HepG2 (cell line): Measurements from ENCODE around the gene MFSD6. TPM values are rescaled to one million over a fixed set of nuclear protein-coding genes. Genes with fewer than 3 reads are reported as not detected.

Source experiments
- ATF7-NPFF ChIP-seq: sonication (generic); formaldehyde crosslinking; IDR thresholded peaks from 2 replicates; pipeline ENCODE4 v1.8.1; 2023; ENCODE audit warnings: mild to moderate bottlenecking, low read depth, missing genetic modification reagents, moderate library complexity
- BATF2 ChIP-seq: sonication (generic); formaldehyde crosslinking; IDR thresholded peaks from 2 replicates; pipeline ENCODE4 v1.8.0; 2022; ENCODE audit warnings: mild to moderate bottlenecking, missing genetic modification reagents, moderate library complexity
- BORCS8-MEF2B ChIP-seq: sonication (generic); formaldehyde crosslinking; IDR thresholded peaks from 2 replicates; pipeline ENCODE4 v1.8.0; 2022; ENCODE audit warnings: mild to moderate bottlenecking, missing genetic modification reagents
- FIP1L1 ChIP-seq: fragments of 200-400 bp; formaldehyde crosslinking; IDR thresholded peaks from 2 replicates; pipeline ENCODE4 v1.6.1; 2018; ENCODE audit warnings: low read depth, mild to moderate bottlenecking, low read length, moderate library complexity, borderline replicate concordance; ENCODE audit not compliant: insufficient read depth
- HMG20A ChIP-seq: IDR thresholded peaks from 2 replicates; pipeline ENCODE4 v1.6.1; 2016; ENCODE audit warnings: borderline replicate concordance
- ISX ChIP-seq: sonication (generic); formaldehyde crosslinking; conservative IDR thresholded peaks from 2 replicates; pipeline ENCODE4 v1.5.0; 2020; ENCODE audit warnings: missing genetic modification reagents
- NAIF1 ChIP-seq: sonication (generic); formaldehyde crosslinking; IDR thresholded peaks from 2 replicates; pipeline ENCODE4 v1.5.0; 2020; ENCODE audit warnings: mild to moderate bottlenecking, missing genetic modification reagents, borderline replicate concordance
- NFE2L2 ChIP-seq: fragments of 150-350 bp; IDR thresholded peaks from 2 replicates; pipeline ENCODE4 v1.6.1; 2014; ENCODE audit warnings: low read length
- NR2F1 ChIP-seq, 2 experiments: fragments of 450-650 bp in 1 of 2; formaldehyde crosslinking in 1 of 2; IDR thresholded peaks; 2 replicates each; pipeline versions ENCODE4 v1.5.0 to v1.6.1; 2016 to 2020; ENCODE audit warnings: mild to moderate bottlenecking in 1 of 2, missing compliant biosample characterization in 1 of 2, missing genetic modification reagents in 1 of 2, moderate library complexity in 1 of 2
- RNF219 ChIP-seq: sonication (generic); formaldehyde crosslinking; IDR thresholded peaks from 2 replicates; pipeline ENCODE4 v1.5.0; 2020; ENCODE audit warnings: mild to moderate bottlenecking, missing genetic modification reagents
- SAP130 ChIP-seq: IDR thresholded peaks from 2 replicates; pipeline ENCODE4 v1.6.1; 2016; ENCODE audit warnings: low read depth
- SP4 ChIP-seq: sonication (generic); formaldehyde crosslinking; IDR thresholded peaks from 2 replicates; pipeline ENCODE4 v1.8.1; 2023; ENCODE audit warnings: mild to moderate bottlenecking, missing genetic modification reagents
- TBL1XR1 ChIP-seq: fragments of 150-350 bp; IDR thresholded peaks from 2 replicates; pipeline ENCODE4 v1.6.1; 2014; ENCODE audit warnings: borderline replicate concordance, low read length; ENCODE audit not compliant: partially characterized antibody
- TOE1 ChIP-seq: sonication (generic); formaldehyde crosslinking; IDR thresholded peaks from 2 replicates; pipeline ENCODE4 v1.4.0; 2020; ENCODE audit warnings: mild to moderate bottlenecking, missing genetic modification reagents
- U2AF1 ChIP-seq: fragments of 200-400 bp; formaldehyde crosslinking; optimal IDR thresholded peaks from 2 replicates; pipeline ENCODE3; 2017; ENCODE audit warnings: mild to moderate bottlenecking, low read depth, low read length
- ZEB1 ChIP-seq: IDR thresholded peaks from 2 replicates; pipeline ENCODE4 v1.6.1; 2012; ENCODE audit warnings: mild to moderate bottlenecking, low read depth, inconsistent platforms; ENCODE audit not compliant: insufficient replicate concordance
- ZFP82 ChIP-seq: sonication (generic); formaldehyde crosslinking; IDR thresholded peaks from 2 replicates; pipeline ENCODE4 v1.5.1; 2020; ENCODE audit warnings: mild to moderate bottlenecking, missing genetic modification reagents, borderline replicate concordance
- ZNF230 ChIP-seq: sonication (generic); formaldehyde crosslinking; IDR thresholded peaks from 2 replicates; pipeline ENCODE4 v1.4.0; 2020; ENCODE audit warnings: mild to moderate bottlenecking, missing genetic modification reagents
- ZNF251 ChIP-seq: sonication (generic); formaldehyde crosslinking; IDR thresholded peaks from 2 replicates; pipeline ENCODE4 v1.9.0; 2021; ENCODE audit warnings: mild to moderate bottlenecking, missing genetic modification reagents
- ZNF367 ChIP-seq: sonication (generic); formaldehyde crosslinking; IDR thresholded peaks from 2 replicates; pipeline ENCODE4 v1.4.0; 2020; ENCODE audit warnings: missing genetic modification reagents, borderline replicate concordance
- ZNF510 ChIP-seq: sonication (generic); formaldehyde crosslinking; IDR thresholded peaks from 2 replicates; pipeline ENCODE4 v1.4.0; 2020; ENCODE audit warnings: low read depth, mild to moderate bottlenecking, missing genetic modification reagents
- ZNF652 ChIP-seq: IDR thresholded peaks from 2 replicates; pipeline ENCODE4 v1.6.1; 2016; ENCODE audit warnings: low read depth, borderline replicate concordance
- ZNF776 ChIP-seq: sonication (generic); formaldehyde crosslinking; IDR thresholded peaks from 2 replicates; pipeline ENCODE4 v1.4.0; 2020; ENCODE audit warnings: mild to moderate bottlenecking, missing genetic modification reagents
- polyA plus RNA-seq, 8 experiments: library from polyadenylated mRNA; depleted of rRNA in 3 of 8; stranded (reverse) in 7 of 8; unstranded in 1 of 8; fragments of >200 nt; fragmentation: Illumina TruSeq in 4 of 8; extraction: Trizol in 4 of 8; gene quantifications; 2 replicates each; pipeline versions ENCODE4 v1.2.1 to v1.2.3, GENCODE V29; 2011 to 2016; ENCODE audit warnings: low read depth in 4 of 8, missing spikeins in 1 of 8, mixed read lengths in 1 of 8; ENCODE audit not compliant: insufficient read depth in 1 of 8
- total RNA-seq, 5 experiments: library from RNA; depleted of rRNA; stranded (reverse); fragments of >200 nt; fragmentation: Illumina TruSeq; extraction: Trizol; gene quantifications; 2 replicates each; pipeline ENCODE4 v1.2.3, GENCODE V29; 2016; ENCODE audit warnings: low read depth in 1 of 5
- TF ChIP-seq, protein P1 (sequence below): sonication (generic); formaldehyde crosslinking; IDR thresholded peaks from 2 replicates; pipeline ENCODE4 v1.5.1; 2020; ENCODE audit warnings: missing genetic modification reagents, mild to moderate bottlenecking, borderline replicate concordance

MFSD6 gene
- total and polyA plus RNA-seq, 2 of the 13 experiments (the other 11 are each of a cell fraction or from before 2014, with no cell fraction given) = 0.92 to 1.4 TPM

- TF ChIP-seq RNF219 (CRISPR knock-in tag) (no peak; the same call in 1 of the 2 replicates), BORCS8-MEF2B (CRISPR knock-in tag) (peak; percentile 95), ZNF652 (CRISPR knock-in tag) (no peak), U2AF1 (no peak), NR2F1 (CRISPR knock-in tag; IDR thresholded peaks at IDR 0.05) (peak; percentile 67 to 86; a peak in 3 of 4 replicates), ZNF367 (no peak), SAP130 (CRISPR knock-in tag) (peak; percentile 83), SP4 (peak; percentile 87; the same call in 1 of the 2 replicates), TOE1 (peak; percentile 95; the same call in 1 of the 2 replicates), ATF7-NPFF (CRISPR knock-in tag) (peak; percentile 99), ZNF251 (CRISPR knock-in tag) (0 out of 2 replicates have a peak, but pooled peaks have one; percentile 54), HMG20A (CRISPR knock-in tag) (peak; percentile 33; the same call in 1 of the 2 replicates), ISX (CRISPR knock-in tag) (peak; percentile 9), FIP1L1 (no peak), TBL1XR1 (no peak), ZEB1 (no peak), ZNF230 (0 out of 2 replicates have a peak, but pooled peaks have one; percentile 26), NAIF1 (peak; percentile 80; the same call in 1 of the 2 replicates), NFE2L2 (no peak), BATF2 (peak; percentile 99), ZNF776 (peak; percentile 99), ZFP82 (CRISPR knock-in tag) (peak; percentile 99), ZNF510 (no peak; the same call in 1 of the 2 replicates)
- TF ChIP-seq, protein P1, sequence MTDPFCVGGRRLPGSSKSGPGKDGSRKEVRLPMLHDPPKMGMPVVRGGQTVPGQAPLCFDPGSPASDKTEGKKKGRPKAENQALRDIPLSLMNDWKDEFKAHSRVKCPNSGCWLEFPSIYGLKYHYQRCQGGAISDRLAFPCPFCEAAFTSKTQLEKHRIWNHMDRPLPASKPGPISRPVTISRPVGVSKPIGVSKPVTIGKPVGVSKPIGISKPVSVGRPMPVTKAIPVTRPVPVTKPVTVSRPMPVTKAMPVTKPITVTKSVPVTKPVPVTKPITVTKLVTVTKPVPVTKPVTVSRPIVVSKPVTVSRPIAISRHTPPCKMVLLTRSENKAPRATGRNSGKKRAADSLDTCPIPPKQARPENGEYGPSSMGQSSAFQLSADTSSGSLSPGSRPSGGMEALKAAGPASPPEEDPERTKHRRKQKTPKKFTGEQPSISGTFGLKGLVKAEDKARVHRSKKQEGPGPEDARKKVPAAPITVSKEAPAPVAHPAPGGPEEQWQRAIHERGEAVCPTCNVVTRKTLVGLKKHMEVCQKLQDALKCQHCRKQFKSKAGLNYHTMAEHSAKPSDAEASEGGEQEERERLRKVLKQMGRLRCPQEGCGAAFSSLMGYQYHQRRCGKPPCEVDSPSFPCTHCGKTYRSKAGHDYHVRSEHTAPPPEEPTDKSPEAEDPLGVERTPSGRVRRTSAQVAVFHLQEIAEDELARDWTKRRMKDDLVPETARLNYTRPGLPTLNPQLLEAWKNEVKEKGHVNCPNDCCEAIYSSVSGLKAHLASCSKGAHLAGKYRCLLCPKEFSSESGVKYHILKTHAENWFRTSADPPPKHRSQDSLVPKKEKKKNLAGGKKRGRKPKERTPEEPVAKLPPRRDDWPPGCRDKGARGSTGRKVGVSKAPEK (CRISPR knock-in tag) = no peak
Observed at GRCh38 chr2:190534310-190535120, 126.4 kb downstream of the MFSD6 start, which contains the start of gene NEMP2 (continued).
